Measurements from ENCODE around the gene TCF7L1. TPM values are rescaled to one million over a fixed set of nuclear protein-coding genes. Genes with fewer than 3 reads are reported as not detected.

TCF7L1 gene
- total RNA-seq, 4 donors from 2014 or later, result 0.55 to 3.0 (median 1.8) TPM

- H3K4me1 ChIP-seq, result peaks cover 18% of the 10 kb centered on the region
- WGBS, result 76% methylated on average over 6 of the region's 6 CpGs
- no peak for DNase-seq (ENCODE audit: low spot score in 2 of 2)
- no peak overlapping the region for H3K4me3 ChIP-seq
- H3K27me3 ChIP-seq, result no peaks in the 10 kb centered on the region
- H3K27ac ChIP-seq, result no peak overlapping the region
- H3K36me3 ChIP-seq, result no peaks in the 10 kb centered on the region
- TF ChIP-seq CTCF (IDR thresholded peaks at IDR 0.05) (no peak), EP300 (IDR thresholded peaks at IDR 0.05) (no peak), POLR2A (IDR thresholded peaks at IDR 0.05) (no peak), POLR2AphosphoS5 (IDR thresholded peaks at IDR 0.05) (no peak)
- H3K9me3 ChIP-seq, result no peaks in the 10 kb centered on the region
Measured at GRCh38 chr2:85269959-85270358, 136.8 kb downstream of the TCF7L1 start.

GRCh38 chr2:85272357-85272756, 139.2 kb downstream of the TCF7L1 start:
- no peak for DNase-seq (ENCODE audit: low spot score in 2 of 2)
- Histone ChIP-seq H3K27ac (no peak overlapping the region), H3K4me1 (peaks cover 13% of the 10 kb centered on the region), H3K27me3 (no peaks in the 10 kb centered on the region), H3K4me3 (no peak overlapping the region), H3K36me3 (no peaks in the 10 kb centered on the region), H3K9me3 (no peaks in the 10 kb centered on the region)
- TF ChIP-seq CTCF (IDR thresholded peaks at IDR 0.05), result no peak
- 75% methylated on average over 6 of the region's 6 CpGs for WGBS

GRCh38 chr2:85273738-85274731, 140.8 kb downstream of the TCF7L1 start:
- TF ChIP-seq POLR2AphosphoS5 (IDR thresholded peaks at IDR 0.05) (no peak), CTCF (IDR thresholded peaks at IDR 0.05) (no peak), EP300 (IDR thresholded peaks at IDR 0.05) (no peak), POLR2A (IDR thresholded peaks at IDR 0.05) (no peak)
- 38% methylated on average over 17 of the region's 21 CpGs for WGBS
- H3K4me1 ChIP-seq, result peaks cover 30% of the 10 kb centered on the region

GRCh38 chr2:85275984-85276540, 142.9 kb downstream of the TCF7L1 start:
- Histone ChIP-seq H3K9me3 (no peaks in the 10 kb centered on the region), H3K4me1 (peaks cover 26% of the 10 kb centered on the region), H3K27me3 (no peaks in the 10 kb centered on the region), H3K27ac (peak overlapping the region; percentile 21), H3K4me3 (peak overlapping the region; percentile 20), H3K36me3 (no peaks in the 10 kb centered on the region)
- no peak for DNase-seq (ENCODE audit: low spot score in 2 of 2)
- 62% methylated on average over 9 of the region's 9 CpGs for WGBS
- TF ChIP-seq EP300 (IDR thresholded peaks at IDR 0.05), result no peak

More at GRCh38 chr2:85273738-85274731, 140.8 kb downstream of the TCF7L1 start:
- Histone ChIP-seq H3K9me3 (no peaks in the 10 kb centered on the region), H3K4me3 (no peak overlapping the region), H3K27me3 (no peaks in the 10 kb centered on the region), H3K36me3 (no peaks in the 10 kb centered on the region), H3K27ac (no peak overlapping the region)
- DNase-seq (ENCODE audit: low spot score in 2 of 2), result no peak

- H3K36me3 ChIP-seq, result no peaks in the 10 kb centered on the region
- H3K27ac ChIP-seq, result peak overlapping the region; percentile 57
- no peak for DNase-seq (ENCODE audit: low spot score in 2 of 2)
- TF ChIP-seq POLR2A (IDR thresholded peaks at IDR 0.05), result no peak
- TF ChIP-seq CTCF (IDR thresholded peaks at IDR 0.05), result no peak
- no peak for TF ChIP-seq EP300 (IDR thresholded peaks at IDR 0.05)
- no peak for TF ChIP-seq POLR2AphosphoS5 (IDR thresholded peaks at IDR 0.05)
- peaks cover 26% of the 10 kb centered on the region for H3K4me1 ChIP-seq
- 61% methylated on average over 14 of the region's 14 CpGs for WGBS
- H3K27me3 ChIP-seq, result no peaks in the 10 kb centered on the region
- H3K9me3 ChIP-seq, result no peaks in the 10 kb centered on the region
- peak overlapping the region; percentile 20 for H3K4me3 ChIP-seq
Measured at GRCh38 chr2:85276571-85277118, 143.5 kb downstream of the TCF7L1 start.

Data from suprapubic skin (tissue), 4 donors.